ENCODE measurements around the gene PTGDR.

The PTGDR gene

DNA sequence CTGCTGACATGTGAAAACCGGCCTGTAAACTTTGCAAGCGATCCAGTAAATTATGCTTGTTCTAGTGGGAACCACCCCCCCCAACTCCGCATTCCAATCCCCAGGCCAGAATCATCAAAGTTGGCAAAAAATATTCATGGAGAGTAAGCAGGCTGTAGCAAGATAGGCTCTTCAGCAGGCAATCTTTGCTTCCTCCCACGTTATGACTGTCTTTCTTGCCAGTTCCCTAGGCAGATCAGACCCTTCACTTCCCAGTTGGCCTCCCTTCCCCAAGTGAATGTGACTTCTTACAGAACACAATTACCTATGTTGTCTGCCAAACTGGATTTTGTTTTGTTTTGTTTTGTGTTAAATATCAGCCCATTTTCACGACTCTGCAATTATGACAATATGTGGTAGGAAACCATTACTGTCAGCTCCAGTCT, 45.4 kb downstream of the PTGDR start:
- peak; percentile 37 for DNase-seq (ENCODE audit: low read depth)
- TF ChIP-seq, protein P1, sequence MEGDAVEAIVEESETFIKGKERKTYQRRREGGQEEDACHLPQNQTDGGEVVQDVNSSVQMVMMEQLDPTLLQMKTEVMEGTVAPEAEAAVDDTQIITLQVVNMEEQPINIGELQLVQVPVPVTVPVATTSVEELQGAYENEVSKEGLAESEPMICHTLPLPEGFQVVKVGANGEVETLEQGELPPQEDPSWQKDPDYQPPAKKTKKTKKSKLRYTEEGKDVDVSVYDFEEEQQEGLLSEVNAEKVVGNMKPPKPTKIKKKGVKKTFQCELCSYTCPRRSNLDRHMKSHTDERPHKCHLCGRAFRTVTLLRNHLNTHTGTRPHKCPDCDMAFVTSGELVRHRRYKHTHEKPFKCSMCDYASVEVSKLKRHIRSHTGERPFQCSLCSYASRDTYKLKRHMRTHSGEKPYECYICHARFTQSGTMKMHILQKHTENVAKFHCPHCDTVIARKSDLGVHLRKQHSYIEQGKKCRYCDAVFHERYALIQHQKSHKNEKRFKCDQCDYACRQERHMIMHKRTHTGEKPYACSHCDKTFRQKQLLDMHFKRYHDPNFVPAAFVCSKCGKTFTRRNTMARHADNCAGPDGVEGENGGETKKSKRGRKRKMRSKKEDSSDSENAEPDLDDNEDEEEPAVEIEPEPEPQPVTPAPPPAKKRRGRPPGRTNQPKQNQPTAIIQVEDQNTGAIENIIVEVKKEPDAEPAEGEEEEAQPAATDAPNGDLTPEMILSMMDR (IDR thresholded peaks at IDR 0.05; ENCODE audit: low read depth, low read length): no peak
- no peak for TF ChIP-seq MYC (IDR thresholded peaks at IDR 0.05; ENCODE audit: low read depth, low read length)
- no peak for TF ChIP-seq POLR2A (IDR thresholded peaks at IDR 0.05; ENCODE audit: extremely low read depth, insufficient read length)
- TF ChIP-seq, protein P2, sequence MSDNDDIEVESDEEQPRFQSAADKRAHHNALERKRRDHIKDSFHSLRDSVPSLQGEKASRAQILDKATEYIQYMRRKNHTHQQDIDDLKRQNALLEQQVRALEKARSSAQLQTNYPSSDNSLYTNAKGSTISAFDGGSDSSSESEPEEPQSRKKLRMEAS (IDR thresholded peaks at IDR 0.05; ENCODE audit: low read depth, low read length): no peak
- H3K4me3 ChIP-seq (ENCODE audit: low read depth, low read length): no peak overlapping the region

DNA sequence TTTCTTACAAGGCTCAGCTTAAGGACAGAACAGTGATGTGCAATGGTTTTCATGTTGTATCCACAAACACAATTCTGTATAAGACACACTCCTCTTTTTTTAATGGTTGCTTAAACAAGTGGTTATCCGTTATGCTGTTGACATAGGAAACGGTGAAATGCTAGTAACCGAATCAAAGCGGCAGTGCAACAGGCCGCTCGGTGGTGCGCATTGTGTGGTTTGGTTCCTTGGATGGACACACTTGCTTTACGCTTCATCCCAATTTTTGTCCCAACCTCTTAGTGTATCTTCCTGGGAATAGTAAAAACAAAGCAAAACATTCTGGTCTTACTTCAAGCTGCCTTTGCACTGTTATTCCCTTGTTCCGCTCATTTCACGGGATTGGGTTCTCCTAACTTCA, 46.0 kb downstream of the PTGDR start:
- no peak for DNase-seq (ENCODE audit: low read depth)
- H3K4me3 ChIP-seq (ENCODE audit: low read depth, low read length): peak overlapping the region; percentile 40
- TF ChIP-seq POLR2A (IDR thresholded peaks at IDR 0.05; ENCODE audit: extremely low read depth, insufficient read length): no peak
- TF ChIP-seq, protein P1 (IDR thresholded peaks at IDR 0.05; ENCODE audit: low read depth, low read length): no peak
- no peak for TF ChIP-seq MYC (IDR thresholded peaks at IDR 0.05; ENCODE audit: low read depth, low read length)
- TF ChIP-seq, protein P2 (IDR thresholded peaks at IDR 0.05; ENCODE audit: low read depth, low read length): no peak

DNA sequence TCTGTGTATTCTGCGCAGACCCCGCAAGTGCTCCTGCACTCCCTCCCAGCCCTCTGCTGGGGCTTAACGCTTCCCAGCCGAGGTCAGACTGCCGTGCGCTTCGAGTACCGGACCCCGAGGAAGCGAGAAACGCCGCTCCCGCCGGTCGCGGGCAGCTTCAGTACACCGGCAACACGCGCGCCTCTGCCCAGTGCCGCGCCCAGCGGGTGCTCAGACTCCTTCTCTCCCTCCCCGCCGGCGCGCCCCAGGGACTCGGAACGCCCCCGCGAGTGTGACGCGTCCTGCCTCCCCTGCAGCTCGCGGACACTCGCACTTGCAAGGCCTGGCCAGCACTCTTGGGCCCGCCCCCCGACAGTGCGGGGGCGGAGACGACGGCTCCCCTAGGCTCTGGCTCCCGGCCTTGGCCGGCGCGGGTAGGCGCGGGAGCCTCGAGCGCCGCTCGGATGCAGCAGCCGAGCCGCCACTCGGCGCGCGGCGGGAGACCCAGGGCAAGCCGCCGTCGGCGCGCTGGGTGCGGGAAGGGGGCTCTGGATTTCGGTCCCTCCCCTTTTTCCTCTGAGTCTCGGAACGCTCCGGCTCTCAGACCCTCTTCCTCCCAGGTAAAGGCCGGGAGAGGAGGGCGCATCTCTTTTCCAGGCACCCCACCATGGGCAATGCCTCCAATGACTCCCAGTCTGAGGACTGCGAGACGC, 46.6 kb downstream of the PTGDR start, which contains the start of gene PTGER2:
PTGER2 (plus strand) TSS at position 410 of the 692 bp plus-strand sequence; CDS start at position 647, 237 bp downstream.
- peak within 1 kb of the TSS; percentile 57 for H3K4me3 ChIP-seq (ENCODE audit: low read depth, low read length)
- no peak for TF ChIP-seq POLR2A (IDR thresholded peaks at IDR 0.05; ENCODE audit: extremely low read depth, insufficient read length)
- TF ChIP-seq, protein P1 (IDR thresholded peaks at IDR 0.05; ENCODE audit: low read depth, low read length): no peak
- TF ChIP-seq, protein P2 (IDR thresholded peaks at IDR 0.05; ENCODE audit: low read depth, low read length): no peak
- no peak for TF ChIP-seq MYC (IDR thresholded peaks at IDR 0.05; ENCODE audit: low read depth, low read length)
- DNase-seq (ENCODE audit: low read depth): peak; percentile 89

DNA sequence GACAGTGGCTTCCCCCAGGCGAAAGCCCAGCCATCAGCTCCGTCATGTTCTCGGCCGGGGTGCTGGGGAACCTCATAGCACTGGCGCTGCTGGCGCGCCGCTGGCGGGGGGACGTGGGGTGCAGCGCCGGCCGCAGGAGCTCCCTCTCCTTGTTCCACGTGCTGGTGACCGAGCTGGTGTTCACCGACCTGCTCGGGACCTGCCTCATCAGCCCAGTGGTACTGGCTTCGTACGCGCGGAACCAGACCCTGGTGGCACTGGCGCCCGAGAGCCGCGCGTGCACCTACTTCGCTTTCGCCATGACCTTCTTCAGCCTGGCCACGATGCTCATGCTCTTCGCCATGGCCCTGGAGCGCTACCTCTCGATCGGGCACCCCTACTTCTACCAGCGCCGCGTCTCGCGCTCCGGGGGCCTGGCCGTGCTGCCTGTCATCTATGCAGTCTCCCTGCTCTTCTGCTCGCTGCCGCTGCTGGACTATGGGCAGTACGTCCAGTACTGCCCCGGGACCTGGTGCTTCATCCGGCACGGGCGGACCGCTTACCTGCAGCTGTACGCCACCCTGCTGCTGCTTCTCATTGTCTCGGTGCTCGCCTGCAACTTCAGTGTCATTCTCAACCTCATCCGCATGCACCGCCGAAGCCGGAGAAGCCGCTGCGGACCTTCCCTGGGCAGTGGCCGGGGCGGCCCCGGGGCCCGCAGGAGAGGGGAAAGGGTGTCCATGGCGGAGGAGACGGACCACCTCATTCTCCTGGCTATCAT, 47.3 kb downstream of the PTGDR start:
- DNase-seq (ENCODE audit: low read depth): peak; percentile 37
- H3K4me3 ChIP-seq (ENCODE audit: low read depth, low read length): peak overlapping the region; percentile 57
- TF ChIP-seq MYC (IDR thresholded peaks at IDR 0.05; ENCODE audit: low read depth, low read length) (no peak), POLR2A (IDR thresholded peaks at IDR 0.05; ENCODE audit: extremely low read depth, insufficient read length) (no peak)

DNA sequence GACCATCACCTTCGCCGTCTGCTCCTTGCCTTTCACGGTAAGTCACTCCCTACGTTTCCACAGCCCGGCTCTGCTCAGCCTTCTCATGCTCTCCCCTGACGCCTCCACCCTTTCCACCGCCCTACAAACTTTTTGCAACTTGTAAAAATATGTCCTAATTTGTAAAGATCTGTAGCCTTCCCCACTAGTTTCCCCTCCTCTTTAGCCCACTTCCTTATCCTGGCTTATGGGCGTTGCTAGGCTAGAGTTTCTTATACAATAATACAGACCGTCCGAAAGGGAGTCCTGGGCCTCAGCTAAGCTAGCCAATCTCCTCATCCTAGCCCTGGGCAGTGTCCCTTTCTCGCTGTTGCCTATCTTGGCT, 47.8 kb downstream of the PTGDR start:
- H3K4me3 ChIP-seq (ENCODE audit: low read depth, low read length): peak overlapping the region; percentile 6
- TF ChIP-seq POLR2A (IDR thresholded peaks at IDR 0.05; ENCODE audit: extremely low read depth, insufficient read length): no peak
- no peak for TF ChIP-seq MYC (IDR thresholded peaks at IDR 0.05; ENCODE audit: low read depth, low read length)
- TF ChIP-seq, protein P1 (IDR thresholded peaks at IDR 0.05; ENCODE audit: low read depth, low read length): no peak
- TF ChIP-seq, protein P2 (IDR thresholded peaks at IDR 0.05; ENCODE audit: low read depth, low read length): no peak
- peak; percentile 66 for DNase-seq (ENCODE audit: low read depth)

DNA sequence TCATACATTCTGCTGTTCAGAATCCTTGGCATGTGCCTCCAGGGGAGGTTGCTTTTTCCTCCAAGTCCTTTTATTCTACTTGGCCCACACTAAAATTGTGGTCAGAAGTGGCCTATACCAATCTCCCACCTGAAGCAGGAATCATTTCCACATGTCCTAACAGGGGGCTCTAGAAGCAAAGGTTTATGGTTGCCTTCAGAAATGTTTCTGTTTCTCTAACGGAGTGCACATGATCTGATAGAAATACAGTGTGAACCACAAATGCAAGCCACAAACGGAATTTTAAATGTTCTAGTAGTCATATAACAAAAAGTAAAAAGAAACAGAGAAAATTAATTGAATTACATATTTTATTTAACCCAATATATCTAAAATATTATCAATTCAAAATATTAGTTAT, 50.6 kb downstream of the PTGDR start:
- no peak overlapping the region for H3K4me3 ChIP-seq (ENCODE audit: low read depth, low read length)
- TF ChIP-seq MYC (IDR thresholded peaks at IDR 0.05; ENCODE audit: low read depth, low read length) (no peak), POLR2A (IDR thresholded peaks at IDR 0.05; ENCODE audit: extremely low read depth, insufficient read length) (no peak)
- TF ChIP-seq, protein P2 (IDR thresholded peaks at IDR 0.05; ENCODE audit: low read depth, low read length): no peak
- TF ChIP-seq, protein P1 (IDR thresholded peaks at IDR 0.05; ENCODE audit: low read depth, low read length): no peak
- no peak for DNase-seq (ENCODE audit: low read depth)
